AG04450 (cell line): Measurements from ENCODE around the gene IMPDH2. TPM values are rescaled to one million over a fixed set of nuclear protein-coding genes. Genes with fewer than 3 reads are reported as not detected.

Experiments
- CTCF ChIA-PET: fragments of 300-600, 350-600 bp; formaldehyde crosslinking; extraction: SDS; loops from one replicate; lab custom pipeline; 2022; ENCODE audit warnings: antibody characterized with exemption, inconsistent platforms; lab: Charles Lee
- POLR2A ChIA-PET: fragments of 350-600 bp; formaldehyde crosslinking; extraction: SDS; loops from one replicate; lab custom pipeline; 2021; ENCODE audit warnings: antibody characterized with exemption, inconsistent platforms; lab: Yijun Ruan, JAX
- DNase-seq: peaks from one replicate; pipeline ENCODE4 v3.0.0-alpha.2; 2011; ENCODE audit warnings: low read depth, low spot score
- H3K27ac ChIP-seq: one replicate; pipeline ENCODE4 v1.5.1; 2012; ENCODE audit warnings: low read depth, low read length, control low read depth
- H3K27me3 ChIP-seq: one replicate; pipeline ENCODE4 v1.6.0; 2012; ENCODE audit warnings: low read length; ENCODE audit not compliant: control insufficient read depth, insufficient read depth
- H3K4me3 ChIP-seq: 2 replicates; pipeline ENCODE4 v1.5.1; 2011; ENCODE audit warnings: mild to moderate bottlenecking, low read depth, low read length, control low read depth
- H3K9me3 ChIP-seq: 2 replicates; pipeline ENCODE4 v1.5.1; 2012; ENCODE audit warnings: low read length; ENCODE audit not compliant: control insufficient read depth, insufficient read depth
- polyA plus RNA-seq: library from polyadenylated mRNA; depleted of rRNA; stranded (reverse); fragments of >200 nt; gene quantifications from 2 replicates; pipeline ENCODE4 v1.2.3, GENCODE V29; 2011
- TF ChIP-seq, protein P1 (sequence below): IDR thresholded peaks from 2 replicates; pipeline ENCODE4 v1.5.1; 2011; ENCODE audit warnings: low read depth, low read length, control low read depth, inconsistent platforms

IMPDH2 gene
- polyA plus RNA-seq, 1 experiment: 268 TPM

GRCh38 chr3:49019941-49020329 is 9.3 kb downstream of the IMPDH2 start:
- TF ChIP-seq, protein P1, sequence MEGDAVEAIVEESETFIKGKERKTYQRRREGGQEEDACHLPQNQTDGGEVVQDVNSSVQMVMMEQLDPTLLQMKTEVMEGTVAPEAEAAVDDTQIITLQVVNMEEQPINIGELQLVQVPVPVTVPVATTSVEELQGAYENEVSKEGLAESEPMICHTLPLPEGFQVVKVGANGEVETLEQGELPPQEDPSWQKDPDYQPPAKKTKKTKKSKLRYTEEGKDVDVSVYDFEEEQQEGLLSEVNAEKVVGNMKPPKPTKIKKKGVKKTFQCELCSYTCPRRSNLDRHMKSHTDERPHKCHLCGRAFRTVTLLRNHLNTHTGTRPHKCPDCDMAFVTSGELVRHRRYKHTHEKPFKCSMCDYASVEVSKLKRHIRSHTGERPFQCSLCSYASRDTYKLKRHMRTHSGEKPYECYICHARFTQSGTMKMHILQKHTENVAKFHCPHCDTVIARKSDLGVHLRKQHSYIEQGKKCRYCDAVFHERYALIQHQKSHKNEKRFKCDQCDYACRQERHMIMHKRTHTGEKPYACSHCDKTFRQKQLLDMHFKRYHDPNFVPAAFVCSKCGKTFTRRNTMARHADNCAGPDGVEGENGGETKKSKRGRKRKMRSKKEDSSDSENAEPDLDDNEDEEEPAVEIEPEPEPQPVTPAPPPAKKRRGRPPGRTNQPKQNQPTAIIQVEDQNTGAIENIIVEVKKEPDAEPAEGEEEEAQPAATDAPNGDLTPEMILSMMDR: no peak
- Histone ChIP-seq H3K27me3 (no peaks in the 10 kb centered on the region), H3K4me3 (peak overlapping the region; percentile 98), H3K9me3 (no peaks in the 10 kb centered on the region; the same call in 1 of the 2 replicates), H3K27ac (peak overlapping the region; percentile 70)
- DNase-seq: no peak
- ChIA-PET POLR2A (interaction anchor here (0.6 to 4.1 kb wide), 11 partner anchors 9 to 257 kb away, joined by 3 to 74 read pairs (median 11); partner anchors contain the start of genes IMPDH2, P4HTM, QRICH1 and WDR6), CTCF (interaction anchor here (0.6 to 3.8 kb wide), 5 partner anchors 8 to 280 kb away, joined by 3 to 24 read pairs (median 6); partner anchors contain the start of genes QRICH1 and WDR6)

DNA sequence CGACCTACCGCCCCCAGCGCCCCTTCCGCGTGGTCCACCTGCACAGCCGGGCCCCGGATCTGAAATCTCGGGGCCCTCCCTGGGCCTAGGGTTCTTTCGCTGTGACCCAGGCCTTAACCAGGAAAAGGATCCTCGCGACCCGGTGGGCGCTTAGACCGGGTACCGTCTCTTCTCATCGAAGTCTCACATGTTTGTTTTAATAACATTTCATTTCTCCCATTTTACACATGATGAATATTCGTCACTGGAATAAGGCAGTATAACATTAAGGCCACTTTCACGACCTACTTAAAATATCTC is 10.5 kb downstream of the IMPDH2 start:
- H3K27me3 ChIP-seq: no peaks in the 10 kb centered on the region
- DNase-seq: no peak
- TF ChIP-seq, protein P1: no peak
- ChIA-PET CTCF (interaction anchor here (0.6 kb wide), 1 partner anchor 31 kb away, joined by 3 read pairs; no protein-coding TSS in a partner anchor), POLR2A (interaction anchor here (0.6 to 4.0 kb wide), 6 partner anchors 10 to 725 kb away, joined by 3 to 33 read pairs (median 6); partner anchors contain the start of genes IMPDH2, P4HTM, QRICH1 and WDR6)
- H3K9me3 ChIP-seq: no peaks in the 10 kb centered on the region; the same call in 1 of the 2 replicates
- H3K27ac ChIP-seq: peak overlapping the region; percentile 39
- H3K4me3 ChIP-seq: peak overlapping the region; percentile 80

- H3K4me3 ChIP-seq: peak within 1 kb of the TSS; percentile 80
- peak within 1 kb of the TSS; percentile 39 for H3K27ac ChIP-seq
- ChIA-PET CTCF (interaction anchor here (0.6 to 1.3 kb wide), 2 partner anchors 9 to 30 kb away, joined by 3 to 4 read pairs; no protein-coding TSS in a partner anchor), POLR2A (interaction anchor here (0.6 to 4.0 kb wide), 10 partner anchors 9 to 725 kb away, joined by 3 to 33 read pairs (median 4); partner anchors contain the start of genes IMPDH2, P4HTM, QRICH1 and WDR6)
- no peaks in the 10 kb centered on the region for H3K27me3 ChIP-seq
- H3K9me3 ChIP-seq: no peaks in the 10 kb centered on the region; the same call in 1 of the 2 replicates
- DNase-seq: no peak
- TF ChIP-seq, protein P1: no peak
Observed at GRCh38 chr3:49017971-49018706, 11.1 kb downstream of the IMPDH2 start, which contains the start of gene DALRD3. DALRD3 (minus strand) TSS chr3:49018580; CDS start chr3:49018564, 16 bp downstream.

DNA sequence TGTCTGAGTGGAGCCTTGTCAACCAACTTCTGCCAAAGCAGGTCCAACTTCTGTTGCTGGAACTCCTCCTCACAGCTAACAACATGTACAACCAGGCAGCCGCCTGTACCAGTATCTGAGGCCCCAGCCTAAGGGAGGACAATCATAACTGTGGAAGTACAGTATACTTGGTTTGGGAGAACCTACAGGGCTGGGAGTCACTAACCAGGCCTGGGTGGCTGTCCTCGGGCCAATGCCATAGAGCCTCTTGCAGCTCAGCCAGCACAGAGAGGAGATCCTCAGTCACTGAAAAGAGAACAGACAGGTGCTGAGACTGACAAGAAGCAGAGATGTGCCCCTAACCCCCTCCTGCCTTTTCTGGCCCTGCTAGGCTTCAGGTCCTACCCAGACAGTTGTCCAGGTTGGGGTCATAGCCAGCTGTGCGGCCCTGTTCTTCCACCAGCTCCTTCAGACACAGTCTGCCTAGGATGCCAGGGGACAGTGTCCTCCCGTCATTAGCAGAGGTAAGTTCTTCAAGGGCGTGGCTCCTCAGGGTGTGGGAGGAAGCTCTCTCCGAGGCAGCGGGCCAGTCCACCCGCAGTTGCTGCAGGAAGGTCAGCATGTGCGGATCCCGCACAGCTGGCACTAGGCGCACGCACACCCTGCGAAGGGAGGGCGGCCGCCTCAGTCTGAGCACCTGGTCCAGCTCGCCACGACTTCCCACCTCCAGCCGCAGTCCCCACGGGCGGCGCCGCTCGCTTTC is 11.8 kb downstream of the IMPDH2 start:
- peak overlapping the region; percentile 31 for H3K27ac ChIP-seq
- TF ChIP-seq, protein P1: no peak
- CTCF ChIA-PET: interaction anchor here (1.2 to 1.3 kb wide), 2 partner anchors 8 to 10 kb away, joined by 3 to 4 read pairs; partner anchors contain the start of gene WDR6
- POLR2A ChIA-PET: interaction anchor here (1.0 to 4.0 kb wide), 7 partner anchors 9 to 439 kb away, joined by 3 to 33 read pairs (median 5); partner anchors contain the start of genes IMPDH2, P4HTM, QRICH1 and WDR6
- no peaks in the 10 kb centered on the region; the same call in 1 of the 2 replicates for H3K9me3 ChIP-seq
- no peak for DNase-seq
- peak overlapping the region; percentile 80 for H3K4me3 ChIP-seq
- H3K27me3 ChIP-seq: no peaks in the 10 kb centered on the region
